OCI-LY7 (cell line): ENCODE results near the gene MMP27.

Experiments
- CTCF ChIP-seq: fragments of 200-600 bp; sonication (generic); conservative IDR thresholded peaks from 2 replicates; pipeline ENCODE4 v1.5.1; 2014; ENCODE audit warnings: mild to moderate bottlenecking, antibody characterized with exemption, low read length, moderate library complexity, mixed read lengths
- EZH2phosphoT487 ChIP-seq: fragments of 200-600 bp; sonication (generic); IDR thresholded peaks from 2 replicates; pipeline ENCODE4 v1.6.1; 2018; ENCODE audit warnings: low read depth, borderline replicate concordance, mild to moderate bottlenecking, mixed run types, antibody characterized with exemption, low read length, moderate library complexity, mixed read lengths

- TF ChIP-seq CTCF = no peak
- no peak for TF ChIP-seq EZH2phosphoT487
Observed at GRCh38 chr11:102708654-102709053, 3.1 kb upstream of the MMP27 start.
